Measurements from ENCODE around the gene PI4KA.

DNA sequence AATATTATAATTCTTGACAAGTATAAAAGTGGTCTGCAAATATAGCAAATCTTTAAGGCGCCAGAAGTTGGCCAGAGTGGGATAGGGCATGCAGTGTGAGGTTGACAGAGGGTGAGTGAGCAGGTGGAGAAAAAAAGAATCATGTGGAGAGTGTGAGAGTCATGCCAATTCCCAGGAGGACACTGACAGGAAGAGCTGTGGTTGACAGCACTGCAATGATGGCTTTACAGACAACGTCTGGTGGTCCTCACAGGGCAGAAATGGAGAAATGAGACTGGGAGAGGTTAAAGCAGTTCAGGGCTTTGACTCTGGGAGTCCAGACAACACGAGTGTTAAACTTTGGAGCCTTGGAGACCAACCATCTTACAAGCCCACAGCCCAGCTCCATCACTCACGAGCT, 49.8 kb downstream of the PI4KA start:
- TF ChIP-seq, protein P1, sequence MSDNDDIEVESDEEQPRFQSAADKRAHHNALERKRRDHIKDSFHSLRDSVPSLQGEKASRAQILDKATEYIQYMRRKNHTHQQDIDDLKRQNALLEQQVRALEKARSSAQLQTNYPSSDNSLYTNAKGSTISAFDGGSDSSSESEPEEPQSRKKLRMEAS (IDR thresholded peaks at IDR 0.05; ENCODE audit: low read depth, low read length) = no peak
- no peak for TF ChIP-seq POLR2A (IDR thresholded peaks at IDR 0.05; ENCODE audit: extremely low read depth, insufficient read length)
- TF ChIP-seq, protein P2, sequence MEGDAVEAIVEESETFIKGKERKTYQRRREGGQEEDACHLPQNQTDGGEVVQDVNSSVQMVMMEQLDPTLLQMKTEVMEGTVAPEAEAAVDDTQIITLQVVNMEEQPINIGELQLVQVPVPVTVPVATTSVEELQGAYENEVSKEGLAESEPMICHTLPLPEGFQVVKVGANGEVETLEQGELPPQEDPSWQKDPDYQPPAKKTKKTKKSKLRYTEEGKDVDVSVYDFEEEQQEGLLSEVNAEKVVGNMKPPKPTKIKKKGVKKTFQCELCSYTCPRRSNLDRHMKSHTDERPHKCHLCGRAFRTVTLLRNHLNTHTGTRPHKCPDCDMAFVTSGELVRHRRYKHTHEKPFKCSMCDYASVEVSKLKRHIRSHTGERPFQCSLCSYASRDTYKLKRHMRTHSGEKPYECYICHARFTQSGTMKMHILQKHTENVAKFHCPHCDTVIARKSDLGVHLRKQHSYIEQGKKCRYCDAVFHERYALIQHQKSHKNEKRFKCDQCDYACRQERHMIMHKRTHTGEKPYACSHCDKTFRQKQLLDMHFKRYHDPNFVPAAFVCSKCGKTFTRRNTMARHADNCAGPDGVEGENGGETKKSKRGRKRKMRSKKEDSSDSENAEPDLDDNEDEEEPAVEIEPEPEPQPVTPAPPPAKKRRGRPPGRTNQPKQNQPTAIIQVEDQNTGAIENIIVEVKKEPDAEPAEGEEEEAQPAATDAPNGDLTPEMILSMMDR (IDR thresholded peaks at IDR 0.05; ENCODE audit: low read depth, low read length) = no peak

All from NB4 (cell line).